Measurements from ENCODE around the gene NOLC1. TPM values are rescaled to one million over a fixed set of nuclear protein-coding genes. Genes with fewer than 3 reads are reported as not detected.
A peak's percentile ranks its signal among the peaks of the same experiment; 100 is the strongest.

Gene NOLC1
- total and polyA plus RNA-seq, 2 of the 13 experiments (the other 11 are each of a cell fraction or from before 2014, with no cell fraction given), result 50.6 to 81.0 TPM

- TF ChIP-seq HINFP (CRISPR knock-in tag; IDR thresholded peaks at IDR 0.05; ENCODE audit: low read depth) (no peak), ARNTL (CRISPR knock-in tag; IDR thresholded peaks at IDR 0.05) (no peak), MAFF (IDR thresholded peaks at IDR 0.05; ENCODE audit: low read depth, low read length) (no peak), ZNF331 (CRISPR knock-in tag; IDR thresholded peaks at IDR 0.05) (peak; percentile 1; the same call in 1 of the 2 replicates), NR2C2 (CRISPR knock-in tag; IDR thresholded peaks at IDR 0.05; ENCODE audit: borderline replicate concordance) (peak; percentile 98), EEA1 (CRISPR knock-in tag; IDR thresholded peaks at IDR 0.05; ENCODE audit: borderline replicate concordance) (peak; percentile 68; the same call in 1 of the 2 replicates), ZIK1 (CRISPR knock-in tag; IDR thresholded peaks at IDR 0.05; ENCODE audit: borderline replicate concordance, low read depth) (peak; percentile 90), ZNF362 (CRISPR knock-in tag; IDR thresholded peaks at IDR 0.05; ENCODE audit: borderline replicate concordance) (no peak), TCF7L2 (IDR thresholded peaks at IDR 0.05; ENCODE audit: low read depth, low read length) (no peak), ATF7-NPFF (CRISPR knock-in tag; IDR thresholded peaks at IDR 0.05; ENCODE audit: low read depth) (peak; percentile 71), ZNF574 (CRISPR knock-in tag; IDR thresholded peaks at IDR 0.05) (peak; percentile 97), PPARG (CRISPR knock-in tag; conservative IDR thresholded peaks at IDR 0.05) (0 out of 2 replicates have a peak, but pooled peaks have one; percentile 31), ZNF431 (CRISPR knock-in tag; IDR thresholded peaks at IDR 0.05; ENCODE audit: borderline replicate concordance, low read depth) (no peak), SMC3 (IDR thresholded peaks at IDR 0.05; ENCODE audit: low read length) (peak; percentile 55; the same call in 1 of the 2 replicates), KDM5B (CRISPR knock-in tag; IDR thresholded peaks at IDR 0.05; ENCODE audit: borderline replicate concordance) (peak; percentile 47; the same call in 1 of the 2 replicates), ZNF33B (CRISPR knock-in tag; IDR thresholded peaks at IDR 0.05) (0 out of 2 replicates have a peak, but pooled peaks have one; percentile 29), HNF1B (CRISPR knock-in tag; IDR thresholded peaks at IDR 0.05) (peak; percentile 90)
Observed at GRCh38 chr10:102132563-102133372, 19.4 kb upstream of the NOLC1 start, which contains the start of gene PPRC1 (continued).

Data from HepG2 (cell line).